GM19438 (cell line): ENCODE results near the gene TDP2.
"Not testable (repeated sequence)": the region's sequence is repeated elsewhere in the genome, so short reads cannot be mapped to it uniquely, and the experiment has no call there.

Experiments
- ATAC-seq: cut with Tn5 transposase; IDR thresholded peaks from one replicate; pipeline ENCODE4 v1.9.1; 2021; ENCODE audit warnings: low read depth; ENCODE audit not compliant: unreplicated experiment

Gene TDP2

GRCh38 chr6:24683297-24684296 lies 16.9 kb upstream of the TDP2 start:
- no peak for ATAC-seq

- ATAC-seq, result no peak
Measured at GRCh38 chr6:24680582-24680981, 13.9 kb upstream of the TDP2 start.

GRCh38 chr6:24678792-24679352 lies 12.2 kb upstream of the TDP2 start:
- not testable (repeated sequence) for ATAC-seq

GRCh38 chr6:24673625-24674024 lies 6.9 kb upstream of the TDP2 start:
- ATAC-seq, result no peak

DNA sequence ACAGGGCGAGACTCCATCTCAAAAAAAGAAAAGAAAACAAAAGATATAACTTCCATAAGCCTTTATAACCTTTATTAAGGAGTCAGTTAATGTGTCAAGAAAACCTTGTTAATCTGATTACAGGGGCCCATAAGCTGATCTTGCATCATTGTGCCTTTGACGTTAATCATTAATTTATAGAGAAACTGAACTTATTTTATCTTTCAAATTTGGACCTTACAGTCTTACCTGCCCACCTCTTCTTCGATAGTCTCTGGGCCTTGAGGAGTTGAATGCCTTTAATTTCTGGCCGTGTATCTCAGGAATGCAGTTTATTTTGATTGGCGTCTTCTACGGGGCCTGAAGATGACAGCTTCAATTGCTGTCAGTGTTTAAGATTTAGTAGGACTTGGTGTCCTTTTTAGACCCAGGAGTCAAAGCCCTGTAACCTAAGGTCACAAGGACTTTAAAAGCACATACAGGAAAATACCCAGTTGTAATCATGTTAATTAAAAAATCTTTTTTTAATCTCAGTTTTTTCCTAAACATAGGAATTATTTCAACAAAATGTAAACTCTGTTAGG lies 6.0 kb upstream of the TDP2 start:
- no peak for ATAC-seq

- not testable (repeated sequence) for ATAC-seq
Measured at GRCh38 chr6:24671077-24671476, 4.4 kb upstream of the TDP2 start.

- ATAC-seq, result not testable (repeated sequence)
Measured at GRCh38 chr6:24670492-24670891, 3.8 kb upstream of the TDP2 start.

GRCh38 chr6:24668997-24669361 lies 2.3 kb upstream of the TDP2 start:
- no peak for ATAC-seq

DNA sequence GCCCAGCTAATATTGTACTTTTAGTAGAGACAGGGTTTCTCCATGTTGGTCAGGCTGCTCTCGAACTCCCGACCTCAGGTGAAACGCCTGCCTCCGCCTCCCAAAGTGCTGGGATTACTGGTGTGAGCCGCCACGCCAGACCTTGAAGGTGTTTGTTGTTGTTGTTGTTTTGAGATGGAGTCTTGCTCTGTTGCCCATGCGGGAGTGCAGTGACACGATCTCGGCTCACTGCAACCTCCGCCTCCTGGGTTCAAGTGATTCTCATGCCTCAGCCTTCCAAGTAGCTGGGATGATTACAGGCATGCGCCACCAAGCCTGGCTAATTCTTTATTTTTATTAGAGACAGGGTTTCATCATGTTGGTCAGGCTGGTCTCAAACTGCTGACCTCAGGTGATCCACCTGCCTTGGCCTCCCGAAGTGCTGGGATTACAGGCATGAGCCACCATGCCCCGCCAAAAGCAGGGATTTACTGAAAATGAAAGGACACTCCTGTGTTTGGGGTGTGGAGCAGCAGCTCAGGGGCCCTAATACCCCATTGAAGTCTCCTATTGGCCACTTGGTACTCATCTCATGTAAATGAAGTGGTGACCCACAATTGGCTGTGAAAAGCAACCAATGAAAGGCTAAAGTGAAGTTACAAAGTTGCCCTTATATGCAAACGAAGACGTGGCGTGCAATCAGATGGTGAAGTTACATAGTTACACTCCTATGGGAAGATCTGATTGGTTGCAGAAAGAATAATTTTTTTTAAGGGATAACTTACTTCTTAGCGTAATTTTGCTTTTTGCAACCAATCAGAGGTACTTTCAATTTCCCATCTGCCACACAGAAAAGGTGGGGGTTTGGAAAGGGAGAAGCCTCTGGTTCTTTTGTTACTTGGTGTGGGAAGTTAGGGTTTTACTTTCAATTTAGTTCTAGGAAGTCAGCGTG lies 1.6 kb upstream of the TDP2 start:
- ATAC-seq, result not testable (repeated sequence)

GRCh38 chr6:24667378-24667803 lies 692 bp upstream of the TDP2 start:
- no peak for ATAC-seq

GRCh38 chr6:24666097-24666640 lies 530 bp downstream of the TDP2 start:
- peak; percentile 39 for ATAC-seq

- no peak for ATAC-seq
Measured at GRCh38 chr6:24664046-24664987, 2.4 kb downstream of the TDP2 start.

DNA sequence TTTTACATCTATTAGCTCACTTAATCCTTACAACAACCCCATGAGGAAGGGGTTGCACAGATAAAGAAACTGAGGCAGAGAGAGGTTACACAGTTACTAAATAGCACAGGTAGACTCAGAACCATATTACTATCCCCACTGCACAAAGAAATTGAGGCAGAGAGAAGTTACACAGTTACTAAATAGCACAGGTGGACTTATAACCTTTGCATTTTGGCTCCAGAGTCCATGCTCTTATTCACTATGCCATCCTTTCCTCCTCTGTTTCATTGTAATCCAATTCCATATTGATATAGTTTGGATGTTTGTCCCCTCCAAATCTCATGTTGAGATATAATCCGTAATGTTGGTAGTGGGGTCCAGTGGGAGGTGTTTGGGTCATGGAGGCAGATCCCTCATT lies 3.5 kb downstream of the TDP2 start:
- ATAC-seq, result no peak

DNA sequence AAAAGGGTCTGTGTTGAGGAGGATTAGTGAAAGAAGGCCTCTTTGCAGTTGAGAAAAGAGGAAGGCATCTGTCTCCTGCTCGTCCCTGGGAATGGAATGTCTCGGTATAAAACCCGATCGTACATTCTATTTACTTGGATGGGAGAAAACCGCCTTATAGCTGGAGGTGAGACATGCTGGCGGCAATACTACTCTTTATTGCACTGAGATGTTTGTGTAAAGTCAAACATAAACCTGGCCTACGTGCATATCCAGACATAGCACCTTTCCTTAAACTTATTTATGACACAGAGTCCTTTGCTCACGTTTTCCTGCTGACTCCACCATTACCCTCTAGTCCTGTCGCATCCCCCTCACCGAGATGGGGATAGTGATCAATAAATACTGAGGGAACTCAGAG lies 4.5 kb downstream of the TDP2 start:
- no peak for ATAC-seq

DNA sequence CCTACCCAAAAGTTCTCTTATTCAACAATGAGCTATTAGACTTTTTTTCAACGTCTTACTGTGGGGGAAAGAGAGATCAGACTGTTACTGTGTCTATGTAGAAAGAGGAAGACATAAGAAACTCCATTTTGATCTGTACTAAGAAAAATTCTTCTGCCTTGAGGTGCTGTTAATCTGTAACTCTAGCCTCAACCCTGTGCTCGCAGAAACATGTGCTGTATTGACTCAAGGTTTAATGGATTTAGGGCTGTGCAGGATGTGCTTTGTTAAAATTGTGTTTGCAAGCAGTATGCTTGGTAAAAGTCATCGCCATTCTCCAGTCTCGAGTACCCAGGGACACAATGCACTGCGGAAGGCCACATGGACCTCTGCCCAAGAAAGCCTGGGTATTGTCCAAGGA lies 4.9 kb downstream of the TDP2 start:
- not testable (repeated sequence) for ATAC-seq

DNA sequence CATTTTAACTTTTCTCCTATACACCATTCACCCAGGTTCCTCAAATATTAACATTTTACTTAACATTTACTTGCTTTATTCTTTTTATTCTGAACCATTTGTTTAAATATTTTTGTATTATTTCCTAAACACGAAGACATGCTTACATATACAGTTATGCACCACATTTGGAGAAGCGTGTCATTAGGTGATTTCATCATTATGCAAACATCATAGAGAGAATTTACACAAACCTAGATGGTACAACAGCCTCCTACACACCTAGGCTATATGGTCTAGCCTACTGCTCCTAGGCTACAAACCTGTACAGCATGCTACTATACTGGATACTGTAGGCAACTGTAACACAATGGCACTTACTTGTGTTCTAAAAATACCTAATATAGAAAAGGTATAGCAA lies 6.6 kb downstream of the TDP2 start:
- ATAC-seq, result no peak

DNA sequence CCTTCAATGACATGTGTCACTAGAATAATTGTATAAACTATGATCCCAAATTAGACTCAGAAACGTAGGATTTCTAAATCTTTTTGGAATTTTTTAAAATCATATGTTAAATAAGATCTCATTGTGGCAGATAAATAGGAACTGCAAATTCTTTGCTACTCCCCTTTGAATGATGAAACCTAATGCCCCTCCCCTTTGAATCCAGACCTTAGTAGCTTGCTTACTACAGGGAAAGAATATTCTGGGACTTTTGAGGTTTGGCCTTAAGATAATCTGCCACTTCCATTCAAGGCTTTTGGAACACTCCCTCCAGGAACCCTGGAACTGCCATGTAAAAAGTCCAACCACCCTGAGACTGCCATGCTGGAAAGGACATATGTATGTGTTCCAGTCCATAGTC lies 7.1 kb downstream of the TDP2 start:
- no peak for ATAC-seq

DNA sequence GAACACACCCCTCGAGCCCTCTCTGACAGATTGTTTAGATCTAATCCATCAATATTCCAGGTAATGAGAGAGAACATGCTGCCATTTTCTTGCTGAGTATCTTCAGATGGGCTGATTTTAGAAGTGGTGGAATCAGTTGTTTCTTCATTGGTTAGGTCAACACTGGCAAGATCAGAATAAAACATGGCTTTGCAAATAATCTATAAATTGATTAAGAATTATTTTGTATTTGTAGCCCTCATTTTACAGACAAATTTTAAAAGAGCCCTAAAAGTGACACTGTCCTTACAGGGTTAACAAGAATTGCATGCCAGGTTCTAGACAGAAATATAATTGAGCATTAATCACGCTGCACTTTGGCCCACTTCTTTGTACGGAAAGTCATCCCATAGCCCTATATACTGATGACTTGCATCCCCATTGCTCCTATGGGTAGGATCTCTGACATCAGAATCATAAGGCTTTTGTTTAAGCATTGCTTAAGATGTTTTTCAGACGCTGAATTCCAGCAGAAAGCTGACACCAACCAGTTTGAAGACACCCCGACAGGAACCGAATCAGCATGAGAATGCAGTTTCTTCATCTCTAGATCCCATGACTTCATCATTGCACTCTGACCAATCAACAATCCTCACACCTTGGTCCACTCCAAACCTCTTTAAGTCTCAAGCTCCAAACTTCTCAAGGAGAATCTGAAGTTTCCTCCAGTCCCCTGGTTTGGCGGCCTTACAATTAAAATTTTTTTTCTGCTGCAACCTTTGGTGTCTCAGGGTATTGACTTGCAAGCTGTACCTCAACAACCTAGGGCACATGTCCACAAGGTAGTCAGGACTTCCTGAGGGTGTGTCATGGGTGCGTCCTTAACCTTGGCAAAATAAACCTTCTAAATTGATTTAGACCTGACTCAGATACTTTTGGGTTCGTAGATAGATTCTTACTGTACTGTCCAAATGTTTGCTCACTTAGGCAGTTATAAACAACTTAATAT lies 7.8 kb downstream of the TDP2 start:
- ATAC-seq, result no peak
